Eye (tissue), 1 donor: ENCODE measurements around the gene ABCA9.

Experiments used
- DNase-seq: peaks from one replicate; pipeline ENCODE4 v3.0.0-alpha.2; 2015

The ABCA9 gene

DNA sequence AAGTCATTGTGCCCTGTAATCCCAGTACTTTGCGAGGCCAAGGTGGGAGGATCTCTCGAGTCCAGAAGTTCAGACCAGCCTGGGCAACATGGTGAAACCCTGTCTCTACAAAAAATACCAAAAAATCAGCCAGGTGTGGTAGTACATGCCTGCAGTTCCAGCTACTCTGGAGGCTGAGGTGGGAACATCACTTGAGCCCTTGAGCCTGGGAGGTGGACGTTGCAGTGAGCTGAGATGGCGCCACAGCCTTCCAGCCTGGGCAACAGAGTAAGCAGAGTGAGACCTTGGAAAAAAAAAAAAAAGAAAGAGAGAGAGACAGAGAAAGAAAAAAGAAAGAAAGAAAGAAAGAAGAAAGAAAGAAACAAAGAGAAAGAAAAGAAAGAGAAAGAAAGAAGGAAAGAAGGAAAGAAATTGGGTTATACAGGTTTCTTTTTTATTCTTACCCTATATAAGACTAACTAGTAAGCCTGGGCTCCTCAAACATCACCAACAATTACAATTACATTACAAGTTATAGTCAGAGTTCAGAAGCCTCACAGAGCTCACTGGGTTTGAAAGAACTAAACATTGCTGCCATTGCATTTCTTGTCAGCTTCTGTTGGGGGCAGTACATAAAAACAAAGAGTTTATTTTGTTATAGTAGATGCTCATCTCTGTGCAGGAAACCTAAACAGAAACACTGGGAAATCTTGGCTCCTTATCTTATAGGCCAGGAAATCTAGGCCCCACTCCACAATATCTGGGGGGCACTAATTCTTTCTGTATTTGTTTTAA, 6.7 kb upstream of the ABCA9 start:
- no peak for DNase-seq

- DNase-seq: no peak
These were observed 5.8 kb upstream of the ABCA9 start for GRCh38 chr17:69066482-69066881.

DNA sequence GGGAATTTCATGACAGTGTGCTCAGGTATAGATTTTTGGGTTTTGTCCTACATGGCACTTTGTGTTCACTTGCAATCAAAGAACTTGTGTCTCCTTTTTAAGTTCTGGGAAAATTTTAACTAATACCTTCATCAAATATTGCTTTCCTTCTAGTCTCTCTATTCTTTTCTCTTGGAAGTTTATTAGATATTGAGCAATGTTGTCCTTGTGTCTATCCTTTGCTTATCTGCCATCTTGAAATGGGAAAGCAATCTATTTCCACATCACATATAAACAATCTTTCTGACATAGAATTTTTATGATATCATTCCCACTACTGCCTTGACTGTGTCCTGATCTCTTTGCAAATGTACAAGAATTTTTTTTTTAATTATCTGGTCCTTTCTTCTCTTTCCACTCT, 4.4 kb upstream of the ABCA9 start:
- DNase-seq: no peak

GRCh38 chr17:69064476-69064875, 3.7 kb upstream of the ABCA9 start:
- DNase-seq: no peak

DNA sequence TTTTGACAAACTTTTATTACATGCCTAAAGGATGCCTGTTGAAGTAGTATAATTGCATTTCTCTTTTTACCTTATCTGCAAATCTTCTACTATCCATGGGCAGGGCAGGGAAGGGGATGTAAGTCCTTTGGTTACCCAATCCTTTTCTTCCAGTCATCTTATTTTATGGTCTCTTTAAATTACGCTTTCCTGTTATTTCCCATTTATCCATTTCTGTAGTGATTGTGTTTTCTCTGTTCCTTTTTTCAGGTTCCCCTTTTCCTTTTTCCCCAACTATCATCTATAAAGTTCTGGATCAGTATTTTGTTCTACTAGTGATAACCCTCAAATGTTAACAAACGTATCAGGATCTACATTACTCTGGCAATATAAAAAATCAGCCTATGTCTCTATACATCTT, 3.3 kb upstream of the ABCA9 start:
- no peak for DNase-seq

GRCh38 chr17:69062860-69063581, 2.3 kb upstream of the ABCA9 start:
- DNase-seq: peak; percentile 8

- DNase-seq: peak; percentile 33
These were observed 1.2 kb upstream of the ABCA9 start for GRCh38 chr17:69061721-69062556.

GRCh38 chr17:69059458-69060175, 1.1 kb downstream of the ABCA9 start:
- DNase-seq: peak; percentile 18

DNA sequence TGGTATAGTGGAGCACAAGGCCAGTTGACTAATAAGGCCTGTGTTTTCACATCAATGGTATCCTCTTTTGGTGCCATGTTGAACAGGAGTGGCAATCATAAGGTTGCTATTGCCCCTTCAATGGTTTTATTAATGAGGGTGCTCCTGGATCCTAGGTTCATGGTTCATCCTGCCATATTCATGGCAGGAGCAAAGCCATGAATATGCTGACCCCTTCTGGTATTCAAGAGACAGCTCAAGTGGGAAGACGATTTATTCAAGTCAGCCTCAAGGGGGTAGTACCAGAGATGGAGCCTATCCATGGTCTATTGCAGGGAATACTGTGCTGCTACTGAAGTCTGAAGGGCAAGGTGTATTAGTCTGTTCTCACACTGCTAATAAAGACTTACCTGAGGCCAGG, 2.6 kb downstream of the ABCA9 start:
- DNase-seq: no peak

DNA sequence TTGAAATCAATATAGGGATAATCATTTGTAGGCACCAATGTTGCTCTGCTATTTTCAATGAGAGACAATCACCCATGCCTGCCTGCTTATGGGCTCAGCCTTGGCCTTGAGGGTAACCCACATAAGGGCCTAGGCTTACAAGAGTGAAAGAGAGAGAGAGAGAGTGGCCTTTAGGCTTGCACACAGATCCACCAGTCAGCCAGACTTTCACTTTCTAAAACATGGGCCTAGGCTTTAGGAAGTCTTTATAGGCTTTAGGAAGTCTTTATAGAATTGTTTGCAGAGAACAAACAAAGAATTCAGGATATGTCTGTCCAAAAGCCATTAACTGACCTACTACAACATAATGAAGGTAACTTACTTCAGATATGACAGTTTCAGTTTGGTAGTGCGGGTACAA, 3.4 kb downstream of the ABCA9 start:
- DNase-seq: no peak

- no peak for DNase-seq
These were observed 4.4 kb downstream of the ABCA9 start for GRCh38 chr17:69056179-69056823.

GRCh38 chr17:69055334-69055733, 5.4 kb downstream of the ABCA9 start:
- DNase-seq: no peak

DNA sequence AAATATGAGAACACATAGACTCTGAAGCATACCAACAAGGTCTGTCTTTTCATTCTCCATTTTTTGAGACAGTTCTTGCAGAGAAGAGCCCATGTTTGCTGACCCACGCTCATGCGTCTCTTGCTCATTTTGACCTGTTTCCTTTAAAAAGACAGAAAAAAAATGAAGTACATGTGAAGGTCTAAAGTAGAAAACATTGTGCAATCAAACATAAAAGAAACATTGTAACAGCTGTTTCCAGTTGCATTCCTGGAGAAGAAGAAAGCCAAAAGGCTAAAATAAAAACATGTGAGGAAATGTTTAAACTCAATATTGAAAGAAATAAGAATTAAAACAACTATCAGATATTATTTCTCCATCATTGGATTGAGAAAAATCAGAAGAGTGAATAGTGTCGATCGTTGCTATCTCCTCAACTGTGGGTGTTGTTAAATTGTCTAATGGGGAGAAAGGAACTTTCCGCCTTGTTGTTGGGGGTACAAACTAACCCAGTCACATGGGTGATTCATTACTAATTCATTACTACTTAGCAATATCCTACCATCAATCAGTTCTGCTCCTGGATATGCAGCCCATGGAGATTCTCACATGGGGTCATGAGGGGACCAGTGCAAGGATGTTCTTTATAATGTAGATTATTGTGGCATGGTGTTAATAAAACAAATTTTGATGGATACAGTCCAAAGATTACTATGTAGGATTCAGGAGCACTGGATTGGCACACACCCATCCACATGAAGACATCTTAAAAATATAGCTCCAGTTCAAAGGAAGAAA, 9.5 kb downstream of the ABCA9 start:
- peak; percentile 24 for DNase-seq

GRCh38 chr17:69048634-69049033, 12.1 kb downstream of the ABCA9 start:
- no peak for DNase-seq

- peak; percentile 10 for DNase-seq
These were observed 13.1 kb downstream of the ABCA9 start for GRCh38 chr17:69047368-69048263.

DNA sequence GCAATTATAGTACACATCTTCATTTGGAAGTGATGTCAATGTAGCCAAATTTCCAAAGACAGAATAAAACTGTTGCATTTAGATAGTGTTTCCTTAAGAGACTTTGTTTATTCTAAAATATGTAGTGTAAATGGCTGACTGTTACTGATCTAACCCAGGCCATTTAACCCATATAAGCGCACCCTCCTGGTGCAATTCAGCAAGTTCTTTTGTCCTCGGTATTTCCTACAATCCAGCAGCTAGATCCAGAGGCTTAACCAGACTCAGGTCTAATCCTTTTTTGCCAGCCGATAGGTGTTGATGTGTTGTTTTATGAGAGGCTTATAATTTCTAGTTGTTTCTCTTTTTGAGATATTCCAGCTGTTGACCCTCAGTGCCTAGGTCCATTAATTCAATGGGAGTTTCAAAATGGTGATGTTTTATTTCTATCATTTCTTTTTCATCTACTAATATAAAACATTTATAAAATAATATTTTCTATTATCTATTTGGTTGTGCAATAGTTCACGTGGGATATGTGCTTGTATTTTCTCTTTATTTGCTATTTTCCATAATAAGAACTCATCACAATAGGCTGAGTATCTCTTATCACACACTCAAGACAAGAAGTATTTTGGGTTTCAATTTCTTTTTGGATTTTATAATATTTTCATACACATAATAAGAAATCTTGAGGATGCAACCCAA, 14.5 kb downstream of the ABCA9 start:
- DNase-seq: no peak

DNA sequence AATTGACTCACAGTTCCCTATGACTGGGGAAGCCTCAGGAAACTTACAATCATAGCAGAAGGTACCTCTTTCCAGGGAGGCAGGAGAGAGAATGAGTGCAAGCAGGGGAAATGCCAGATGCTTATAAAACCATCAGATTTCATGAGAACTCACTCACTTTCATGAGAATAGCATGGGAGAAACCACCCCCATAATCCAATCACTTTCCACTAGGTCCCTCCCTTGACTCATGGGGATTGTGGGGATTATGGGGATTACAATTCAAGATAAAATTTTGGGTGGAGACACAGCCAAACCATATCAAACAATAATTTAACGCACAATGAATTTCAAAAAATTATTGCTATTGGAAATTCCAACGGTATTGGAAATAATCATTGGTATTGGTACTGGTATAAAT, 15.1 kb downstream of the ABCA9 start:
- no peak for DNase-seq

DNA sequence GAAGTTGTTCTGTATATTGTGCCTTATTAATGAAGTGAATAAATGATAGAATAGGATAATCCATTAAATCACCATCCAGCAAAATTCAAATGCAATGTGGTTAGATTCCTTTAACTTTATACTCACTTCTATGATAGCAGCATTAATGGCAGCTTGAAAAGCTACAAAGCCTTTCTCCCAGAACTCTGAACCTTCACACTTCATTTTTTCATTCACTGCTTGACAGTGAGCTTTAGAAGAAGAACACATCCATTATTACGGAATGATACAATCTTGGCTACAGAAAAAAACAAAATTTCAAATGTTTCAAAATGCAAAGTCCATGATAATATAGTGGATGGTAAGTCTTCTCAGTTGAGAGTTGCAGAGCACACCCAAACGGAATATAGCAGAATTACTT, 16.4 kb downstream of the ABCA9 start:
- no peak for DNase-seq

DNA sequence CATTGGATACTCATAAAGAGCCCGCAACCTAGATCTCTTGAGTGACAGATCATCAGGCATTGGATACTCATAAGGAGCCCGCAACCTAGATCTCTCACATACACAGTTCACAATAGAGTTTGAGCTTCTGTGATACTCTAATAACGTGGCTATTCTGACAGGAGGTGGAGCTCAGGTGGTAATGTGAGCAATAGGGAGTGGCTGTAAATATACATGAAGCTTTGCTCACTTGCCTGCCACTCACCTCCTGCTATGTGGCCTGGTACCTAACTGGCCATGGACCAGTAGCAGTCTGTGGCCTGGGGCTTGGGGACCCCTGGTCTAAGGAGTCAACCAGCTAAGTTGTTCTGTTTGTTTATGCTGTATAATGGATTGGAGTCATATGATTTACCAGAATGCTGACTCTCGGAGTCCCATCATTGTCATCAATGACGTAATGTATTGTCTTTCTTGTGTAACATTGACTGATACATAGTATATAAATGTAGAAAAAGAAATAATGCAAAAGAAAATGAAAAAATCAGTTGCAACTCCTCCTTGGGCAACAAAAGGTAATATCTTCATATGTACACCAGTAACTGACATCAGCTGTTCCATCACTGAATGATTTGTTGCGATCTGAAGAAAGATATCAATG, 17.5 kb downstream of the ABCA9 start:
- no peak for DNase-seq
